ENCODE results near the gene NOL12.
A peak's percentile ranks its signal among the peaks of the same experiment; 100 is the strongest.
"Not testable (repeated sequence)": the region's sequence is repeated elsewhere in the genome, so short reads cannot be mapped to it uniquely, and the experiment has no call there.

NOL12 gene

GRCh38 chr22:37713761-37714160 is 27.6 kb downstream of the NOL12 start:
- no peak for DNase-seq (ENCODE audit: low spot score)

DNA sequence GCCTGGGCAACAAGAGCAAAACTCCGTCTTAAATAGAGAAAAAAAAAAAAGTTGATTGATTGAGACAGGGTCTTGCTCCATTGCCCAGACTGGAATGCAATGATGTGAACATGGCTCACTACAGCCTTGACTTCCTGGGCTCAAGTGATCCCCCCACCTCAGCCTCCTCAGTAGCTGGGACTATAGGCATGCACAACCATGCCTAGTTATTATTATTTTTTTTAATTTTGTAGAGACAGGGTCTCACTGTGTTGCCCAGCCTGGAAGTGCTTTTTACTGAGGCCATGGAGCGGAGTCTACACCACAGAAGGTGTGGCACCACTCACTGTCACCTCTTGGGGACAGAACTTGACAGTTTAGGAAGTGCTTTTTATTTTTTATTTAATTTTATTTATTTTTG is 28.5 kb downstream of the NOL12 start:
- no peak for DNase-seq (ENCODE audit: low spot score)

- DNase-seq (ENCODE audit: low spot score), result no peak
Observed at GRCh38 chr22:37715760-37716159, 29.6 kb downstream of the NOL12 start.

DNA sequence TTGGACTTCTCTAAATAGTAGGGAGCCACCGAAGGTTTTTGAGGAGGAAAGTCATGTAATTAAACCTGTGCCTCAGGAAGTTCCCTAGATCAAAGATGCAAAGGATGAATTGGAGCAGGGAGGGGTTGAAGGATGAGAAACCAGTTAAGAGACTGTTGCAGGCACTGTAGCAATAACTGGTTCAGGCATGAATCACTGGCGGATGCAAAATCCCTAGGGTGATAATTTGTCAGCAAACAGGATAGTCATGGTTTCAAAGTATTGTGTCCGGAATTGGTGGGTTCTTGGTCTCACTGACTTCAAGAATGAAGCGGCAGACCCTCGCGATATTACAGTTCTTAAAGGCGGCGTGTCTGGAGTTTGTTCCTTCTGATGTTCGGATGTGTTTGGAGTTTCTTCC is 30.6 kb downstream of the NOL12 start:
- DNase-seq (ENCODE audit: low spot score), result no peak

DNA sequence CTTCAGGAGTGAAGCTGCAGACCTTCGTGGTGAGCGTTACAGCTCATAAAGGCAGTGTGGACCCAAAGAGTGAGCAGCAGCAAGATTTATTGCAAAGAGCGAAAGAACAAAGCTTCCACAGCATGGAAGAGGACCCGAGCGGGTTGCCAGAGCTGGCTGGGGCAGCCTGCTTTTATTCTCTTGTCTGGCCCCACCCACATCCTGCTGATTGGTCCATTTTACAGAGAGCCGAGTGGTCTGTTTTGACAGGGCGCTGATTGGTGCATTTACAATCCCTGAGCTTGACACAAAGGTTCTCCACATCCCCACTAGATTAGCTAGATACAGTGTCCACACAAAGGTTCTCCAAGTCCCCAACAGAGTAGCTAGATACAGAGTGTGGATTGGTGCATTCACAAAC is 31.1 kb downstream of the NOL12 start:
- not testable (repeated sequence) for DNase-seq (ENCODE audit: low spot score)

DNA sequence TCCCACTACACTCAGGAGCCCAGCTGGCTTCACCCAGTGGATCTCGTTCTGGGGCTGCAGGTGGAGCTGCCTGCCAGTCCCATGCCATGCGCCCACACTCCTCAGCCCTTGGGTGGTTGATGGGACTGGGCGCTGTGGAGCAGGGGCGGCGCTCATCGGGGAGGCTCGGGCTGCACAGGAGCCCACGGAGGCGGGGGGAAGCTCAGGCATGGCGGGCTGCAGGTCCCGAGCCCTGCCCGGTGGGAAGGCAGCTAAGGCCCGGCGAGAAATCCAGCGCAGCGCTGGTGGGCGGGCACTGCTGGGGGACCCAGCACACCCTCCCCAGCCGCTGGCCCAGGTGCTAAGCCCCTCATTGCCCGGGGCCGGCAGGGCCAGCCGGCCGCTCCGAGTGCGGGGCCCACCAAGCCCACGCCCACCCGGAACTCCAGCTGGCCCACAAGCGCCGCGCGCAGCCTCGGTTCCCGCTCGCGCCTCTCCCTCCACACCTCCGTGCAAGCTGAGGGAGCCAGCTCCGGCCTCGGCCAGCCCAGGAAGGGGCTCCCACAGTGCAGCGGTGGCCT is 31.7 kb downstream of the NOL12 start:
- DNase-seq (ENCODE audit: low spot score), result not testable (repeated sequence)

GRCh38 chr22:37725551-37726240 is 39.6 kb downstream of the NOL12 start:
- DNase-seq (ENCODE audit: low spot score), result no peak

DNA sequence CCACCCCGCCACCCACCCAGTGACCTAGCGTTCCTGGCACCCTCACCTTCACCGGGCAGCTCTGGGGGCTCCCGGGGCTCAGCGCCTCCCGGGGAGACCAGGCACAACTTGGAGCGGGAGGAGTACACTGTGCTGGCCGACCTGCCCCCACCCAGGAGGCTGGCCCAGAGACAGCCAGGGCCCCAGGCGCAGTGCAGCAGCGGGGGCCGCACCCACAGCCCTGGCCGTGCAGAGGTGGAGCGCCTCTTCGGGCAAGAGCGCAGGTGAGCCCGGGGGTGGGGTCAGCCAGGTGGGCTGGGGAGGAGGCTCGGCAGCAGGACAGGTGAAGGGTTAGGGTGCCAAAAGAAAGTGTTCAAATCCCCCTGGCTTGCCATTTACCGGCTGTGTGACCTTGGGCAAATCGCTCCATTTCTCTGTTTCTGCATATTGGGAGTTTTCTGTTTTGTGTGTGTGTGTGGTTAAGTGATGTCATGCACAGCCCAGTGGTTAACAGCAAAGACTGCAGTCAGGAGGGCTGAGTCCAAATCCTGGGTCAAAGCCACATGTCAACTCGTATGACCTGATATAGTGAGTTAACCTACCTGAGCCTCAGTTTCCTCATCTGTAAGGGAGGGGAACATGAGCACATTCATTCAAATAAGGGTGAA is 40.2 kb downstream of the NOL12 start:
- no peak for DNase-seq (ENCODE audit: low spot score)

- no peak for DNase-seq (ENCODE audit: low spot score)
Observed at GRCh38 chr22:37728620-37729019, 42.5 kb downstream of the NOL12 start.

GRCh38 chr22:37731804-37732471 is 45.8 kb downstream of the NOL12 start:
- no peak for DNase-seq (ENCODE audit: low spot score)

DNA sequence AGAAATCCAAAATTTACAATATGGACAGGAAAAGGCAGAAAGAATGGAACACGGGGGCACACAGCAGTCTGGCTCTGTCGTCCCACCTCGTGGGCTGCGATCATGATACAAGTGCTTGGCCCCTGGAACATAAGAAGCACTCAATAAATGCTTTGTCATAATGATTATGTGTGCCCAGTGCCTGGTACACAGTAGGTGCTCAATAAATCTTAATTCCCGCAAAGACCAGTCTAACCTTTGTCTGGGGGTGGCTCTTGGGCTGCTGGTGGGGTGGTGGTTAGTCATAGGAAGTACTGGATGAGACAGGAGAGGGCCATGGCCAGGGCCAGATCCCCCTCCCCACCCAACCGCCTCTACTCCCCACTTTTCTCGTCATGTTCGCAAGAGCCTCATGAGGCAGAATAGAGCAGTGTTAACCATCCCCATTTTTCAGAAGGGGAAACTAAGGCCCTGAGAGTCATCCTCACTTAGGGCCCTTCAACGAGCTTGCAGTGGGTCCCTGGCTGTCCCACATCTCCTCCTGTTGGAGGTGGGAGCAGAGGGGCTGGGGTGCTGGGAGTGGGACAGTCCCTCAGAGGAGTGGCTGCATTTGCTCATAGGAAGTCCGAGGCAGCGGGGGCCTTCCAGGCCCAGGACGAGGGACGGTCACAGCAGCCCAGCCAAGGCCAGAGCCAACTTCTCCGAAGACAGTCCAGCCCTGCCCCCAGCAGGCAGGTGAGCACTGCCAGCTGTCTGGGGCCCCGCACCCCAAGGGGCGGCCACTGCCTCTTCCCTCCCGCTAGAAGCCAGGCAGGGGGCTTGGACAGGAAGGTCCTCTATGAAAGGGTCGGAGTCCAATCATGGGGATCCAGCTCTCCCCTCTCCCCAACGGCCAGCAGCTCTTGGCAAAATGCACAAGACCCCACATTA is 46.8 kb downstream of the NOL12 start:
- no peak for DNase-seq (ENCODE audit: low spot score)

DNA sequence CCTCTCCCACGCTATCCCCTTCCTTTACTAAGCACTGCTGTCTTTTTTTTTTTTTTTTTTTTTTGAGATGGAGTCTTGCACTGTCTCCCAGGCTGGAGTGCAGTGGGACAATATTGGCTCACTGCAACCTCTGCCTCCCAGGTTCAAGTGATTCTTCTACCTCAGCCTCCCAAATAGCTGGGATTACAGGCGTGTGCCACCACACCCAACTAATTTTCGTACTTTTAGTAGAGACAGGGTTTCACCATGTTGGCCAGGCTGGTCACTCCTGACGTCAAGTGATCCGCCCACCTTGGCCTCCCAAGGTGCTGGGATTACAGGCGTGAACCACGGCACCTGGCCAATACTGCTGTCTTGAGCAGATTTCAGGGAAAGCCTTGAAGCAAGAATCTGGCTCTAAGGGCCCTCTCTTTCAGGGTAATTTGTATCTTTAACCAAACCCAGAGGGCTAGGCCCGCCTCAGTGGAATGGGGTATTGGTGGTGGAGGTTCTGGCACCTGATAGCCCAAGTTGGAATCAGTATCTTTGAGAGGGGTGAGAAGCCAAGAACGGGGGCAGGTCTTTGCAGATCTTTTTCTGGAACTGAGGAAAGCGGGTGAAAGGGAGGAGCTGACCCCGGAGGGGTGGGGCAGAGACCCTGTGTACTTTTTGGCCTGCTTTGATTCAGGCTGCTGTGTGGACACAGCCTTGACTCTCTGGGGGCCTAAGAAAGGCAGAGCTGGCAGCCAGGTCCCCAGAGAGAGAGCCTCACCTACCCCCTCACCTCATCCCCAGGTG is 47.7 kb downstream of the NOL12 start:
- DNase-seq (ENCODE audit: low spot score), result no peak

GRCh38 chr22:37734402-37734700 is 48.2 kb downstream of the NOL12 start:
- DNase-seq (ENCODE audit: low spot score), result no peak

GRCh38 chr22:37734964-37735451 is 48.9 kb downstream of the NOL12 start:
- DNase-seq (ENCODE audit: low spot score), result peak; percentile 38

GRCh38 chr22:37739035-37739434 is 52.9 kb downstream of the NOL12 start:
- DNase-seq (ENCODE audit: low spot score), result no peak

- no peak for DNase-seq (ENCODE audit: low spot score)
Observed at GRCh38 chr22:37739611-37740049, 53.5 kb downstream of the NOL12 start.

DNA sequence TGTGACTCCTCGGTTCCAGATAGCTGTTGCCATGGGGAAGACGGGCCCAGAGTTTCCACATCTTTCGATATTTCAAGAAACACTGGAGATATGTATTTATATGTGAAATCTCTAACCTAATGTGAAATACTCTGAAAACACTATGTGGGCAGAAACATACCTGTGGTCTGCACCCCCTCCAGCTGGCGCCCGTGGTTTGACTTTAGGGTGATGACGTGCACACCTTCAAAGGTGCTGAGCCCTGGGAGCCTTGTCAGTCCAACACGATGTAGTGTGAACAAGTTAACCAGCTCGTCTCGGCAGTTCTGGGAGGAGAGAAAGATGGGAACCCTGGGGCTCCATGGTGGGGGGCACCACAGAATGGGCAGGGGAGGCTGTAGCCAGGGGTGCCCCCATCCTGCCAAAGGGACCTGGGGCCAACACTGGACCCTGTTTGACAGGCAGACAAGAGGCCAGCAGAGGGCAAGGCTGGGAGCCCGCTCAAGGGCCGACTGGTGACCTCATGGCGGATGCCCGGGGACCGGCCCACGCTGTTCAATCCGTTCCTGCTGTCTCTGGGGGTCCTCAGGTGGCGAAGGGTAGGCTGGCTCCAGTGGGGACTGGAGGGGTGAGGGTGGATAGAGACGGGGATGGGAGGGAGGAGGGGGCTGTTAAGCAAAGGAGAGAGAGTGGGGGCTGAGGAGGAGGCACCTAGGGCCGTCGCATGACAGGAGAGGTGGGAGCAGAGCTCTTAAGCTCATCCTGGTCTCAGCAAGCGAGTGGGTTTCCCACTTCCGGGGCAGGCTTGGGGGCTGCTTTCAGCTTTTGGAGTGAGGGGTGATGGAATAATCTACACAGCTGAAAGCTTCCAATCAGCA is 54.5 kb downstream of the NOL12 start:
- no peak for DNase-seq (ENCODE audit: low spot score)

GRCh38 chr22:37741312-37741795 is 55.2 kb downstream of the NOL12 start:
- peak; percentile 33 for DNase-seq (ENCODE audit: low spot score)

- no peak for DNase-seq (ENCODE audit: low spot score)
Observed at GRCh38 chr22:37742376-37743171, 56.4 kb downstream of the NOL12 start.

All from globus pallidus (tissue), 1 donor.